IMR-90 (cell line): ENCODE data around the gene DHFR.

ENCODE experiments used
- BHLHE40 ChIP-seq: fragments of 150-350 bp; IDR thresholded peaks from 2 replicates; pipeline ENCODE4 v1.6.1; 2016; ENCODE audit warnings: mild to moderate bottlenecking, low read depth, low read length
- FOS ChIP-seq: fragments of 150-350 bp; IDR thresholded peaks from 2 replicates; pipeline ENCODE4 v1.6.1; 2016; ENCODE audit warnings: low read depth, low read length
- POLR2A ChIP-seq: IDR thresholded peaks from 2 replicates; pipeline ENCODE4 v1.6.1; 2012; ENCODE audit warnings: mild to moderate bottlenecking, low read depth, low read length
- SMC3 ChIP-seq: fragments of 150-350 bp; IDR thresholded peaks from 2 replicates; pipeline ENCODE4 v1.6.1; 2016; ENCODE audit warnings: low read depth, mild to moderate bottlenecking, antibody characterized with exemption, low read length, moderate library complexity
- TF ChIP-seq, protein P1 (sequence below): conservative IDR thresholded peaks from 2 replicates; pipeline ENCODE4 v1.5.1; 2012; ENCODE audit warnings: mild to moderate bottlenecking, low read depth, low read length, improper control_type of control experiment
- TF ChIP-seq, protein P2 (sequence below): fragments of 150-350 bp; IDR thresholded peaks from 2 replicates; pipeline ENCODE4 v1.6.1; 2017; ENCODE audit warnings: mild to moderate bottlenecking, antibody characterized with exemption, low read length, low read depth

DNA sequence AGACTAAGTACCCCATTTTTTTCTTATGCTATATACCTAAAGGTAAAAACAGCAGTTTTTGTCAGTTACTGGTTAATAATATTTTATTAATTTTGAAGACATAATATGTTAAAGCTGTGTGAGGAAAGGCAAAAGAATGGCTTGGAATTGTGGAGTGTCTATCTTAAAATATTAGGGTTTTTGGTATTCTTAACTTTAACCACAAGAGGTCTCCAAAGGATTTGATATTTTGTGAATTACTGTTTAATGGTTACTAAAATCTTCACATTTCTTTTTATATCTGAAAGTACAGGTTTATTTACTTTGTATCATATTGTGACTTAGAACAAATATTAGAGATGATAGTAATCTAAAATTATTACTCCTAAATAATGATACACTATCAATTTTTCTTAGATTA lies 32.0 kb upstream of the DHFR start:
- TF ChIP-seq, protein P1, sequence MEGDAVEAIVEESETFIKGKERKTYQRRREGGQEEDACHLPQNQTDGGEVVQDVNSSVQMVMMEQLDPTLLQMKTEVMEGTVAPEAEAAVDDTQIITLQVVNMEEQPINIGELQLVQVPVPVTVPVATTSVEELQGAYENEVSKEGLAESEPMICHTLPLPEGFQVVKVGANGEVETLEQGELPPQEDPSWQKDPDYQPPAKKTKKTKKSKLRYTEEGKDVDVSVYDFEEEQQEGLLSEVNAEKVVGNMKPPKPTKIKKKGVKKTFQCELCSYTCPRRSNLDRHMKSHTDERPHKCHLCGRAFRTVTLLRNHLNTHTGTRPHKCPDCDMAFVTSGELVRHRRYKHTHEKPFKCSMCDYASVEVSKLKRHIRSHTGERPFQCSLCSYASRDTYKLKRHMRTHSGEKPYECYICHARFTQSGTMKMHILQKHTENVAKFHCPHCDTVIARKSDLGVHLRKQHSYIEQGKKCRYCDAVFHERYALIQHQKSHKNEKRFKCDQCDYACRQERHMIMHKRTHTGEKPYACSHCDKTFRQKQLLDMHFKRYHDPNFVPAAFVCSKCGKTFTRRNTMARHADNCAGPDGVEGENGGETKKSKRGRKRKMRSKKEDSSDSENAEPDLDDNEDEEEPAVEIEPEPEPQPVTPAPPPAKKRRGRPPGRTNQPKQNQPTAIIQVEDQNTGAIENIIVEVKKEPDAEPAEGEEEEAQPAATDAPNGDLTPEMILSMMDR = peak; percentile 58
- peak; percentile 59 for TF ChIP-seq SMC3
- no peak for TF ChIP-seq BHLHE40
- TF ChIP-seq POLR2A = no peak
- TF ChIP-seq FOS = no peak
- TF ChIP-seq, protein P2, sequence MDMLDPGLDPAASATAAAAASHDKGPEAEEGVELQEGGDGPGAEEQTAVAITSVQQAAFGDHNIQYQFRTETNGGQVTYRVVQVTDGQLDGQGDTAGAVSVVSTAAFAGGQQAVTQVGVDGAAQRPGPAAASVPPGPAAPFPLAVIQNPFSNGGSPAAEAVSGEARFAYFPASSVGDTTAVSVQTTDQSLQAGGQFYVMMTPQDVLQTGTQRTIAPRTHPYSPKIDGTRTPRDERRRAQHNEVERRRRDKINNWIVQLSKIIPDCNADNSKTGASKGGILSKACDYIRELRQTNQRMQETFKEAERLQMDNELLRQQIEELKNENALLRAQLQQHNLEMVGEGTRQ = no peak
